HepG2 (cell line): Measurements from ENCODE around the gene B4GALT7. TPM values are rescaled to one million over a fixed set of nuclear protein-coding genes. Genes with fewer than 3 reads are reported as not detected.
A peak's percentile ranks its signal among the peaks of the same experiment; 100 is the strongest.

Source experiments
- ATAC-seq: fragments of 200-7000 bp; cut with Tn5 transposase; 3 replicates; pipeline ENCODE4 v1.9.1; 2020; ENCODE audit warnings: mild to moderate bottlenecking, moderate library complexity
- BruUV-seq: library from RNA; stranded (reverse); fragments of 400-500 nt; replicated peaks from 2 replicates; lab custom pipeline; 2021; lab: Mats Ljungman, UMichigan
- CTCF ChIA-PET: fragments of 300-600 bp; formaldehyde crosslinking; extraction: SDS; loops from one replicate; lab custom pipeline; 2021; ENCODE audit warnings: low total read pairs, inconsistent platforms, low intra/inter-chr PET ratio; lab: Yijun Ruan, JAX
- POLR2A ChIA-PET: fragments of 350-600 bp; sonication (Branson Sonifier 250); formaldehyde crosslinking; loops from one replicate; lab custom pipeline; 2020; ENCODE audit warnings: antibody characterized with exemption, inconsistent platforms; lab: Yijun Ruan, JAX
- DNase-seq: peaks from one replicate; pipeline ENCODE4 v3.0.0-alpha.2; 2015; ENCODE audit warnings: low spot score
- FAIRE-seq: peaks from 3 replicates; lab custom pipeline; 2011; peaks lifted over from hg19 to GRCh38; lab: Jason Lieb, UNC
- H2AFZ ChIP-seq: one replicate; pipeline ENCODE4 v1.6.1; 2011; ENCODE audit warnings: low read length, inconsistent platforms
- H3K27ac ChIP-seq: fragments of 300-600 bp; 3 replicates; pipeline ENCODE4 v1.8.0; 2011; ENCODE audit warnings: mixed run types, mild to moderate bottlenecking, mixed read lengths, low read length, inconsistent platforms; ENCODE audit not compliant: insufficient read depth; ENCODE audit errors: extremely low read length
- H3K27me3 ChIP-seq, 2 experiments: fragments of 200-600 bp in 1 of 2; 2 replicates in 1 of 2; 3 replicates in 1 of 2; pipeline versions ENCODE4 v1.6.0 to v1.8.0; 2011; ENCODE audit warnings: low read length in 2 of 2, mild to moderate bottlenecking in 2 of 2, moderate library complexity in 2 of 2, inconsistent platforms in 1 of 2; ENCODE audit not compliant: insufficient read depth in 2 of 2, control insufficient read depth in 1 of 2
- H3K36me3 ChIP-seq, 2 experiments: fragments of 200-600 bp in 1 of 2; replicated peaks in 1 of 2; 2 replicates in 1 of 2; 3 replicates in 1 of 2; pipeline versions ENCODE4 v1.5.1 to v1.8.0; 2011; ENCODE audit warnings: low read length in 2 of 2, inconsistent platforms in 1 of 2; ENCODE audit not compliant: insufficient read depth in 2 of 2, control insufficient read depth in 1 of 2
- H3K4me1 ChIP-seq: 2 replicates; pipeline ENCODE4 v1.5.1; 2012; ENCODE audit warnings: low read length, inconsistent platforms; ENCODE audit not compliant: insufficient read depth
- H3K4me2 ChIP-seq: 2 replicates; pipeline ENCODE4 v1.6.0; 2011; ENCODE audit warnings: low read depth, low read length, inconsistent platforms
- H3K4me3 ChIP-seq, 3 experiments: fragments of 200-600 bp in 1 of 3; sonication (generic), shearing (Covaris generic) in 1 of 3; replicated peaks in 1 of 3; 2 replicates each; pipeline ENCODE4 v1.5.1; 2011 to 2016; ENCODE audit warnings: low read length in 3 of 3, inconsistent platforms in 2 of 3, low read depth in 2 of 3, mild to moderate bottlenecking in 2 of 3, control low read depth in 1 of 3, mixed read lengths in 1 of 3; ENCODE audit not compliant: insufficient read depth in 1 of 3
- H3K79me2 ChIP-seq: one replicate; pipeline ENCODE4 v1.6.1; 2011; ENCODE audit warnings: low read length, inconsistent platforms; ENCODE audit not compliant: insufficient read depth
- H3K9ac ChIP-seq: 2 replicates; pipeline ENCODE4 v1.6.0; 2011; ENCODE audit warnings: mild to moderate bottlenecking, low read depth, low read length, inconsistent platforms; ENCODE audit not compliant: insufficient read depth
- H3K9me3 ChIP-seq: 2 replicates; pipeline ENCODE4 v1.5.1; 2012; ENCODE audit warnings: mild to moderate bottlenecking, low read length
- H4K20me1 ChIP-seq: 2 replicates; pipeline ENCODE4 v1.6.0; 2011; ENCODE audit warnings: inconsistent platforms, mild to moderate bottlenecking, low read length, moderate library complexity; ENCODE audit not compliant: insufficient read depth
- ETV5 ChIP-seq: IDR thresholded peaks from 2 replicates; pipeline ENCODE4 v1.6.1; 2018; ENCODE audit warnings: missing biosample characterization, missing genetic modification reagents, inconsistent platforms, borderline replicate concordance
- GPBP1L1 ChIP-seq: sonication (generic); formaldehyde crosslinking; IDR thresholded peaks from 2 replicates; pipeline ENCODE4 v1.5.0; 2020; ENCODE audit warnings: mild to moderate bottlenecking, missing genetic modification reagents
- JARID2 ChIP-seq: sonication (generic); formaldehyde crosslinking; IDR thresholded peaks from 2 replicates; pipeline ENCODE4 v1.8.1; 2023; ENCODE audit warnings: missing genetic modification reagents, inconsistent platforms; ENCODE audit not compliant: insufficient replicate concordance
- MIER2 ChIP-seq: IDR thresholded peaks from 2 replicates; pipeline ENCODE4 v1.6.1; 2016; ENCODE audit warnings: missing biosample characterization, missing genetic modification reagents
- NFE2 ChIP-seq: sonication (generic); formaldehyde crosslinking; IDR thresholded peaks from 2 replicates; pipeline ENCODE4 v1.4.0; 2020; ENCODE audit warnings: missing genetic modification reagents
- RAD21 ChIP-seq: fragments of 450-650 bp; formaldehyde crosslinking; IDR thresholded peaks from 2 replicates; pipeline ENCODE4 v1.5.0; 2020; ENCODE audit warnings: mild to moderate bottlenecking
- RXRB ChIP-seq: IDR thresholded peaks from 2 replicates; pipeline ENCODE4 v1.6.1; 2016; ENCODE audit warnings: borderline replicate concordance, missing genetic modification reagents, missing compliant biosample characterization
- SETDB1 ChIP-seq: sonication (generic); formaldehyde crosslinking; IDR thresholded peaks from 2 replicates; pipeline ENCODE4 v1.5.1; 2020; ENCODE audit warnings: missing genetic modification reagents, mild to moderate bottlenecking, borderline replicate concordance
- SP1 ChIP-seq, 2 experiments: fragments of 450-650 bp in 1 of 2; sonication (generic) in 1 of 2; formaldehyde crosslinking in 1 of 2; IDR thresholded peaks; 2 replicates each; pipeline versions ENCODE4 v1.4.0 to v1.6.1; 2016 to 2020; ENCODE audit warnings: missing genetic modification reagents in 1 of 2
- ZBTB1 ChIP-seq: sonication (generic); formaldehyde crosslinking; IDR thresholded peaks from 2 replicates; pipeline ENCODE4 v1.4.0; 2020; ENCODE audit warnings: missing genetic modification reagents, borderline replicate concordance
- ZBTB38 ChIP-seq: sonication (generic); formaldehyde crosslinking; IDR thresholded peaks from 2 replicates; pipeline ENCODE4 v1.5.1; 2020; ENCODE audit warnings: mild to moderate bottlenecking, missing genetic modification reagents
- ZHX2 ChIP-seq, 2 experiments: sonication (generic) in 1 of 2; formaldehyde crosslinking in 1 of 2; IDR thresholded peaks; 2 replicates each; pipeline versions ENCODE4 v1.6.1 to v1.9.0; 2014 to 2022; ENCODE audit warnings: antibody characterized with exemption in 1 of 2, borderline replicate concordance in 1 of 2, inconsistent platforms in 1 of 2, low read depth in 1 of 2, missing genetic modification reagents in 1 of 2
- ZNF720 ChIP-seq: sonication (generic); formaldehyde crosslinking; IDR thresholded peaks from 2 replicates; pipeline ENCODE4 v1.4.0; 2020; ENCODE audit warnings: missing genetic modification reagents
- WGBS: methylation state at CpG from one replicate; pipeline ENCODE4 v1.1.6; 2017; ENCODE audit warnings: low lambda C conversion rate; 5-methylcytosine and 5-hydroxymethylcytosine counted together
- in situ Hi-C: cut with HindIII; loops from 2 replicates; pipeline ENCODE4 v1.10.0; 2017; ENCODE audit warnings: low pct_unique_long_range_greater_than_20kb; ENCODE audit not compliant: extremely low pct_ligation_motif_present
- intact Hi-C: fragments of 100-400 bp; cut with micrococcal nuclease; formaldehyde crosslinking; loops from one replicate; pipeline ENCODE4 v1.10.0; 2022; ENCODE audit not compliant: unreplicated experiment
- polyA plus RNA-seq, 8 experiments: library from polyadenylated mRNA; depleted of rRNA in 3 of 8; stranded (reverse) in 7 of 8; unstranded in 1 of 8; fragments of >200 nt; fragmentation: Illumina TruSeq in 4 of 8; extraction: Trizol in 4 of 8; gene quantifications; 2 replicates each; pipeline versions ENCODE4 v1.2.1 to v1.2.3, GENCODE V29; 2011 to 2016; ENCODE audit warnings: low read depth in 4 of 8, missing spikeins in 1 of 8, mixed read lengths in 1 of 8; ENCODE audit not compliant: insufficient read depth in 1 of 8
- total RNA-seq, 5 experiments: library from RNA; depleted of rRNA; stranded (reverse); fragments of >200 nt; fragmentation: Illumina TruSeq; extraction: Trizol; gene quantifications; 2 replicates each; pipeline ENCODE4 v1.2.3, GENCODE V29; 2016; ENCODE audit warnings: low read depth in 1 of 5

B4GALT7 gene
- total and polyA plus RNA-seq, 2 of the 13 experiments (the other 11 are each of a cell fraction or from before 2014, with no cell fraction given): 16.4 to 20.5 TPM

- TF ChIP-seq RAD21 (CRISPR knock-in tag): peak; percentile 59
- no peak for TF ChIP-seq ETV5 (CRISPR knock-in tag)
- no peak for TF ChIP-seq SP1 (IDR thresholded peaks at IDR 0.05)
- TF ChIP-seq SP1 (CRISPR knock-in tag; IDR thresholded peaks at IDR 0.05): no peak
- TF ChIP-seq JARID2 (CRISPR knock-in tag): no peak
- TF ChIP-seq NFE2 (CRISPR knock-in tag): no peak
Observed at GRCh38 chr5:177601577-177602457, 1.9 kb downstream of the B4GALT7 start (continued).

GRCh38 chr5:177602458-177602830 is 2.5 kb downstream of the B4GALT7 start:
- Histone ChIP-seq H3K9ac (no peak overlapping the region), H4K20me1 (no peaks in the 10 kb centered on the region), H3K27ac (no peak overlapping the region), H3K4me3 (no peak overlapping the region), H3K9me3 (no peaks in the 10 kb centered on the region), H3K79me2 (peaks cover 5% of the 10 kb centered on the region), H3K4me1 (peaks cover 31% of the 10 kb centered on the region), H3K4me2 (no peak overlapping the region), H3K36me3 (no peaks in the 10 kb centered on the region; a peak in 2 of 5 replicates), H3K27me3 (no peaks in the 10 kb centered on the region), H2AFZ (no peak overlapping the region)
- ATAC-seq (no peak), DNase-seq (no peak), FAIRE-seq (no peak)
- in situ Hi-C loops (loop anchor here (25.0 kb wide), 1 partner anchor 460 kb away; no protein-coding TSS in a partner anchor), intact Hi-C loops (no loop called here)
- ChIA-PET POLR2A (no interaction called here), CTCF (no interaction called here)
- no TSS peak for BruUV-seq
- WGBS: 93% methylated on average over 4 of the region's 4 CpGs
- TF ChIP-seq ZHX2 (IDR thresholded peaks at IDR 0.05; ENCODE audit: low read depth) (no peak), ZHX2 (CRISPR knock-in tag; IDR thresholded peaks at IDR 0.05; ENCODE audit: borderline replicate concordance) (no peak), MIER2 (CRISPR knock-in tag) (no peak), GPBP1L1 (CRISPR knock-in tag) (no peak), ZNF720 (no peak), ZBTB38 (CRISPR knock-in tag) (no peak), ZBTB1 (CRISPR knock-in tag) (no peak), RXRB (CRISPR knock-in tag) (no peak), SETDB1 (CRISPR knock-in tag) (no peak)
